Effector memory CD8-positive, alpha-beta T cell (primary cell): ENCODE measurements around the gene FRMPD4.

Source experiments
- ATAC-seq: fragments of 150-1000 bp; cut with Tn5 transposase; replicated peaks from 2 replicates; pipeline ENCODE4 v1.10.0; 2021; ENCODE audit warnings: mild to moderate bottlenecking, moderate library complexity
- DNase-seq, 3 experiments: peaks; one replicate each; pipeline ENCODE4 v3.0.0; 2021
- H3K27ac Mint-ChIP-seq, 2 donors: one replicate each; pipeline ENCODE4 v1.8.0; 2022; ENCODE audit warnings: mild to moderate bottlenecking in 2 of 2, mixed read lengths in 2 of 2, moderate library complexity in 2 of 2
- H3K27me3 Mint-ChIP-seq, 2 donors: one replicate each; pipeline ENCODE4 v1.8.0; 2022; ENCODE audit warnings: mixed read lengths in 2 of 2
- H3K36me3 Mint-ChIP-seq: one replicate; pipeline ENCODE4 v1.8.0; 2022; ENCODE audit warnings: mild to moderate bottlenecking, moderate library complexity, mixed read lengths; ENCODE audit not compliant: insufficient read depth
- H3K4me1 Mint-ChIP-seq, 2 donors: one replicate each; pipeline ENCODE4 v1.8.0; 2022; ENCODE audit warnings: low read depth in 2 of 2, mixed read lengths in 2 of 2
- H3K4me3 Mint-ChIP-seq, 2 donors: one replicate each; pipeline ENCODE4 v1.8.0; 2022; ENCODE audit warnings: mild to moderate bottlenecking in 2 of 2, mixed read lengths in 2 of 2, moderate library complexity in 2 of 2
- H3K9me3 Mint-ChIP-seq, 2 donors: one replicate each; pipeline ENCODE4 v1.8.0; 2022; ENCODE audit warnings: mixed read lengths in 2 of 2

The FRMPD4 gene

GRCh38 chrX:12229986-12230385 lies 91.7 kb downstream of the FRMPD4 start:
- Mint-ChIP-seq H3K27ac (no peak overlapping the region), H3K4me1 (no peaks in the 10 kb centered on the region), H3K9me3 (peaks cover 0 to 2% of the 10 kb centered on the region in 2 donors), H3K4me3 (no peak overlapping the region), H3K36me3 (no peaks in the 10 kb centered on the region), H3K27me3 (no peaks in the 10 kb centered on the region)
- DNase-seq (no peak), ATAC-seq (no peak)

GRCh38 chrX:12234534-12235329 lies 96.5 kb downstream of the FRMPD4 start:
- no peak for ATAC-seq
- peaks cover 0 to 2% of the 10 kb centered on the region in 2 donors for H3K9me3 Mint-ChIP-seq
- H3K27me3 Mint-ChIP-seq, result no peaks in the 10 kb centered on the region
- no peaks in the 10 kb centered on the region for H3K36me3 Mint-ChIP-seq
- no peak overlapping the region for H3K27ac Mint-ChIP-seq
- H3K4me3 Mint-ChIP-seq, result no peak overlapping the region
- DNase-seq, result no peak
- no peaks in the 10 kb centered on the region for H3K4me1 Mint-ChIP-seq

GRCh38 chrX:12236156-12236555 lies 97.9 kb downstream of the FRMPD4 start:
- Mint-ChIP-seq H3K36me3 (no peaks in the 10 kb centered on the region), H3K4me1 (no peaks in the 10 kb centered on the region), H3K9me3 (peaks cover 0 to 2% of the 10 kb centered on the region in 2 donors), H3K27ac (no peak overlapping the region), H3K27me3 (no peaks in the 10 kb centered on the region), H3K4me3 (no peak overlapping the region)
- no peak for DNase-seq
- ATAC-seq, result no peak

GRCh38 chrX:12237131-12237530 lies 98.9 kb downstream of the FRMPD4 start:
- no peaks in the 10 kb centered on the region for H3K36me3 Mint-ChIP-seq
- ATAC-seq (no peak), DNase-seq (no peak)
- H3K4me1 Mint-ChIP-seq, result no peaks in the 10 kb centered on the region
- no peak overlapping the region for H3K27ac Mint-ChIP-seq
- H3K27me3 Mint-ChIP-seq, result no peaks in the 10 kb centered on the region
- H3K4me3 Mint-ChIP-seq, result no peak overlapping the region
- no peaks in the 10 kb centered on the region for H3K9me3 Mint-ChIP-seq

- H3K36me3 Mint-ChIP-seq, result no peaks in the 10 kb centered on the region
- H3K27ac Mint-ChIP-seq, result no peak overlapping the region
- DNase-seq, result no peak
- H3K4me3 Mint-ChIP-seq, result no peak overlapping the region
- no peak for ATAC-seq
- H3K9me3 Mint-ChIP-seq, result no peaks in the 10 kb centered on the region
- no peaks in the 10 kb centered on the region for H3K27me3 Mint-ChIP-seq
- H3K4me1 Mint-ChIP-seq, result no peaks in the 10 kb centered on the region
Measured at GRCh38 chrX:12237771-12238170, 99.5 kb downstream of the FRMPD4 start.

- H3K27ac Mint-ChIP-seq, result no peak overlapping the region
- no peaks in the 10 kb centered on the region for H3K4me1 Mint-ChIP-seq
- H3K9me3 Mint-ChIP-seq, result no peaks in the 10 kb centered on the region
- H3K27me3 Mint-ChIP-seq, result no peaks in the 10 kb centered on the region
- DNase-seq (no peak), ATAC-seq (no peak)
- no peak overlapping the region for H3K4me3 Mint-ChIP-seq
- H3K36me3 Mint-ChIP-seq, result no peaks in the 10 kb centered on the region
Measured at GRCh38 chrX:12239356-12240082, 101.2 kb downstream of the FRMPD4 start.

- Mint-ChIP-seq H3K4me3 (no peak overlapping the region), H3K4me1 (no peaks in the 10 kb centered on the region)
Measured at GRCh38 chrX:12240491-12240890, 102.2 kb downstream of the FRMPD4 start.

GRCh38 chrX:12241026-12241425 lies 102.8 kb downstream of the FRMPD4 start:
- H3K4me3 Mint-ChIP-seq, result no peak overlapping the region
- H3K27ac Mint-ChIP-seq, result no peak overlapping the region
- ATAC-seq, result no peak
- no peaks in the 10 kb centered on the region for H3K4me1 Mint-ChIP-seq
- no peaks in the 10 kb centered on the region for H3K27me3 Mint-ChIP-seq
- H3K36me3 Mint-ChIP-seq, result no peaks in the 10 kb centered on the region
- H3K9me3 Mint-ChIP-seq, result no peaks in the 10 kb centered on the region
- no peak for DNase-seq

More at GRCh38 chrX:12240491-12240890, 102.2 kb downstream of the FRMPD4 start:
- DNase-seq (no peak), ATAC-seq (no peak)
- Mint-ChIP-seq H3K9me3 (no peaks in the 10 kb centered on the region), H3K36me3 (no peaks in the 10 kb centered on the region), H3K27ac (no peak overlapping the region), H3K27me3 (no peaks in the 10 kb centered on the region)

GRCh38 chrX:12245650-12246645 lies 107.7 kb downstream of the FRMPD4 start:
- no peaks in the 10 kb centered on the region for H3K36me3 Mint-ChIP-seq
- H3K27ac Mint-ChIP-seq, result no peak overlapping the region
- no peaks in the 10 kb centered on the region for H3K4me1 Mint-ChIP-seq
- DNase-seq (no peak), ATAC-seq (no peak)
- no peak overlapping the region for H3K4me3 Mint-ChIP-seq
- no peaks in the 10 kb centered on the region for H3K27me3 Mint-ChIP-seq
- no peaks in the 10 kb centered on the region for H3K9me3 Mint-ChIP-seq

GRCh38 chrX:12249997-12250396 lies 111.7 kb downstream of the FRMPD4 start:
- Mint-ChIP-seq H3K4me1 (no peaks in the 10 kb centered on the region), H3K36me3 (no peaks in the 10 kb centered on the region), H3K9me3 (no peaks in the 10 kb centered on the region), H3K27ac (no peak overlapping the region), H3K27me3 (no peaks in the 10 kb centered on the region), H3K4me3 (no peak overlapping the region)
- DNase-seq (no peak), ATAC-seq (no peak)

GRCh38 chrX:12263211-12263610 lies 124.9 kb downstream of the FRMPD4 start:
- no peaks in the 10 kb centered on the region for H3K9me3 Mint-ChIP-seq
- DNase-seq (no peak), ATAC-seq (no peak)
- no peak overlapping the region for H3K4me3 Mint-ChIP-seq
- H3K36me3 Mint-ChIP-seq, result peaks cover 2% of the 10 kb centered on the region
- H3K27ac Mint-ChIP-seq, result no peak overlapping the region
- no peaks in the 10 kb centered on the region for H3K4me1 Mint-ChIP-seq
- no peaks in the 10 kb centered on the region for H3K27me3 Mint-ChIP-seq

- DNase-seq (no peak), ATAC-seq (no peak)
- Mint-ChIP-seq H3K9me3 (no peaks in the 10 kb centered on the region), H3K4me1 (no peaks in the 10 kb centered on the region), H3K27me3 (no peaks in the 10 kb centered on the region), H3K36me3 (no peaks in the 10 kb centered on the region), H3K4me3 (no peak overlapping the region), H3K27ac (no peak overlapping the region)
Measured at GRCh38 chrX:12269484-12269883, 131.2 kb downstream of the FRMPD4 start.

GRCh38 chrX:12278151-12278550 lies 139.9 kb downstream of the FRMPD4 start:
- Mint-ChIP-seq H3K27ac (no peak overlapping the region), H3K36me3 (no peaks in the 10 kb centered on the region), H3K4me1 (no peaks in the 10 kb centered on the region), H3K9me3 (peaks cover 4 to 7% of the 10 kb centered on the region in 2 donors), H3K27me3 (no peaks in the 10 kb centered on the region), H3K4me3 (no peak overlapping the region)
- DNase-seq, result no peak
- ATAC-seq, result no peak
